HEK293 (cell line): ENCODE data around the gene CXCL1.

Source experiments
- CTCF ChIA-PET: fragments of 350-600 bp; formaldehyde crosslinking; extraction: SDS; loops from one replicate; lab custom pipeline; 2021; ENCODE audit warnings: antibody characterized with exemption; lab: Yijun Ruan, JAX
- POLR2A ChIA-PET: fragments of 300-600 bp; formaldehyde crosslinking; extraction: SDS; loops from one replicate; lab custom pipeline; 2020; ENCODE audit warnings: antibody characterized with exemption, inconsistent platforms; lab: Yijun Ruan, JAX
- H3K27ac ChIP-seq: fragments of 200-500 bp; sonication (Bioruptor generic); 2 replicates; pipeline ENCODE4 v1.5.1; 2014; ENCODE audit warnings: low read depth, low read length, control low read depth, inconsistent platforms; ENCODE audit errors: extremely low read depth
- H3K36me3 ChIP-seq, 2 experiments: fragments of 200-500 bp in 1 of 2; sonication (Bioruptor generic) in 1 of 2; 1 replicate in 1 of 2; 2 replicates in 1 of 2; pipeline ENCODE4 v1.5.1; 2014 to 2017; ENCODE audit warnings: inconsistent platforms in 2 of 2, low read length in 2 of 2; ENCODE audit not compliant: control insufficient read depth in 2 of 2, insufficient read depth in 1 of 2
- H3K4me1 ChIP-seq: fragments of 200-500 bp; sonication (Bioruptor generic); 2 replicates; pipeline ENCODE4 v1.5.1; 2014; ENCODE audit warnings: mild to moderate bottlenecking, low read length, inconsistent platforms; ENCODE audit not compliant: control insufficient read depth, insufficient read depth
- H3K4me3 ChIP-seq: 2 replicates; pipeline ENCODE4 v1.5.1; 2011; ENCODE audit warnings: low read depth, mild to moderate bottlenecking, control low read depth, low read length, moderate library complexity
- H3K9me3 ChIP-seq: fragments of 200-500 bp; sonication (Bioruptor generic); 2 replicates; pipeline ENCODE4 v1.5.1; 2014; ENCODE audit warnings: low read depth, low read length, inconsistent platforms; ENCODE audit not compliant: control insufficient read depth, insufficient read depth
- GFI1B ChIP-seq: fragments of 450-650 bp; formaldehyde crosslinking; IDR thresholded peaks from 2 replicates; pipeline ENCODE4 v1.5.1; 2016; ENCODE audit warnings: missing biosample characterization, missing genetic modification characterization
- GLIS1 ChIP-seq: fragments of 450-650 bp; formaldehyde crosslinking; IDR thresholded peaks from 2 replicates; pipeline ENCODE4 v1.5.1; 2016; ENCODE audit warnings: missing biosample characterization, missing genetic modification characterization
- KLF1 ChIP-seq: fragments of 450-650 bp; formaldehyde crosslinking; IDR thresholded peaks from 2 replicates; pipeline ENCODE4 v1.5.1; 2016; ENCODE audit warnings: missing biosample characterization, missing genetic modification characterization
- KLF7 ChIP-seq: fragments of 450-650 bp; formaldehyde crosslinking; IDR thresholded peaks from 2 replicates; pipeline ENCODE4 v1.5.1; 2016; ENCODE audit warnings: missing biosample characterization, missing genetic modification characterization, borderline replicate concordance
- KLF8 ChIP-seq: fragments of 450-650 bp; formaldehyde crosslinking; IDR thresholded peaks from 2 replicates; pipeline ENCODE4 v1.5.1; 2016; ENCODE audit warnings: missing biosample characterization, missing genetic modification characterization
- MEIS1 ChIP-seq: sonication (generic); formaldehyde crosslinking; IDR thresholded peaks from 2 replicates; pipeline ENCODE4 v1.8.1; 2022; ENCODE audit warnings: missing genetic modification reagents, mild to moderate bottlenecking, borderline replicate concordance
- PATZ1 ChIP-seq: fragments of 450-650 bp; formaldehyde crosslinking; IDR thresholded peaks from 2 replicates; pipeline ENCODE4 v1.5.1; 2016; ENCODE audit warnings: missing biosample characterization, missing genetic modification characterization
- SP7 ChIP-seq: fragments of 450-650 bp; formaldehyde crosslinking; IDR thresholded peaks from 2 replicates; pipeline ENCODE4 v1.5.1; 2016; ENCODE audit warnings: missing biosample characterization, missing genetic modification characterization
- ZBTB11 ChIP-seq: fragments of 450-650 bp; formaldehyde crosslinking; conservative IDR thresholded peaks from 2 replicates; pipeline ENCODE4 v1.5.1; 2016; ENCODE audit warnings: low read depth, missing biosample characterization, missing genetic modification characterization
- ZFP69B ChIP-seq: fragments of 450-650 bp; formaldehyde crosslinking; IDR thresholded peaks from 2 replicates; pipeline ENCODE4 v1.5.1; 2016; ENCODE audit warnings: missing biosample characterization, missing genetic modification characterization
- ZNF146 ChIP-seq: fragments of 450-650 bp; formaldehyde crosslinking; IDR thresholded peaks from 2 replicates; pipeline ENCODE4 v1.5.1; 2016; ENCODE audit warnings: missing biosample characterization, missing genetic modification characterization
- ZNF155 ChIP-seq: fragments of 450-650 bp; formaldehyde crosslinking; IDR thresholded peaks from 2 replicates; pipeline ENCODE4 v1.5.1; 2016; ENCODE audit warnings: missing biosample characterization, missing genetic modification characterization
- ZNF280D ChIP-seq: fragments of 450-650 bp; formaldehyde crosslinking; IDR thresholded peaks from 2 replicates; pipeline ENCODE4 v1.5.1; 2016; ENCODE audit warnings: missing biosample characterization, missing genetic modification characterization
- ZNF311 ChIP-seq: fragments of 450-650 bp; formaldehyde crosslinking; IDR thresholded peaks from 2 replicates; pipeline ENCODE4 v1.5.1; 2017; ENCODE audit warnings: missing biosample characterization, missing genetic modification characterization, borderline replicate concordance
- ZNF394 ChIP-seq: fragments of 450-650 bp; formaldehyde crosslinking; IDR thresholded peaks from 2 replicates; pipeline ENCODE4 v1.5.1; 2016; ENCODE audit warnings: missing biosample characterization, missing genetic modification characterization, mild to moderate bottlenecking, moderate library complexity, borderline replicate concordance
- ZNF404 ChIP-seq: fragments of 450-650 bp; formaldehyde crosslinking; IDR thresholded peaks from 2 replicates; pipeline ENCODE4 v1.5.1; 2017; ENCODE audit warnings: missing biosample characterization, missing genetic modification characterization
- ZNF560 ChIP-seq: fragments of 450-650 bp; formaldehyde crosslinking; IDR thresholded peaks from 2 replicates; pipeline ENCODE4 v1.5.1; 2017; ENCODE audit warnings: missing biosample characterization, missing genetic modification characterization, borderline replicate concordance
- ZNF596 ChIP-seq: fragments of 450-650 bp; IDR thresholded peaks from 2 replicates; pipeline ENCODE4 v1.5.0; 2018; ENCODE audit warnings: missing biosample characterization, mild to moderate bottlenecking, missing genetic modification characterization, moderate library complexity
- ZNF621 ChIP-seq: fragments of 450-650 bp; formaldehyde crosslinking; IDR thresholded peaks from 2 replicates; pipeline ENCODE4 v1.5.1; 2017; ENCODE audit warnings: missing biosample characterization, missing genetic modification characterization
- ZNF654 ChIP-seq: fragments of 450-650 bp; formaldehyde crosslinking; IDR thresholded peaks from 2 replicates; pipeline ENCODE4 v1.5.1; 2016; ENCODE audit warnings: low read depth, missing biosample characterization, missing genetic modification characterization
- ZNF660 ChIP-seq: fragments of 450-650 bp; IDR thresholded peaks from 2 replicates; pipeline ENCODE4 v1.5.1; 2018; ENCODE audit warnings: missing biosample characterization, mild to moderate bottlenecking, missing genetic modification characterization
- TF ChIP-seq, protein P1 (sequence below): fragments of 450-650 bp; formaldehyde crosslinking; IDR thresholded peaks from 2 replicates; pipeline ENCODE4 v1.5.1; 2017; ENCODE audit warnings: missing biosample characterization, missing genetic modification characterization

CXCL1 gene

DNA sequence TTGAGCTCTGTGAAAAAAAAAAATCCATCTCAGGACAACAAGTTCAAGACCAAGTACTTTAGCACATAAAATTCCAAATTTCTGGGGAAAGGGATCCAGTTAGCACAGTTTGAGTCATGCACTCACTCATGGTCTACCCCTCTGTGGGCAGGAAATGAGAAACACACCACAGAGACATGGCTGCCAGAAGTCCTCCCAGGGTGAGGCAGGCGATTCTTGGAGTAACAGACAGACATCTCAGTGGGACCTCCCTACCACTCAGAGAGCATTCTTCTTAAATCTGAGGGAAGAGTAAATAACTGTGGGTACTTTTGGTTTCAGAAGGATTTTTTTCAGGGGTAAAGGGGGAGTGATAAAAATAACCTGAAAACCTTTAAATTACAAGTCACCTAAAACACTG, 14.1 kb downstream of the CXCL1 start:
- ChIA-PET POLR2A (no interaction called here), CTCF (interaction anchor here (1.2 kb wide), 1 partner anchor 19 kb away, joined by 3 read pairs; no protein-coding TSS in a partner anchor)
- TF ChIP-seq ZNF596 (tag by site-specific recombination) (no peak), ZNF654 (tag by site-specific recombination) (no peak), ZNF280D (tag by site-specific recombination) (no peak), ZNF560 (tag by site-specific recombination) (no peak), ZNF155 (tag by site-specific recombination) (no peak), MEIS1 (CRISPR knock-in tag) (no peak), ZNF660 (tag by site-specific recombination) (no peak), PATZ1 (tag by site-specific recombination) (no peak), ZNF404 (no peak), ZNF394 (tag by site-specific recombination) (no peak), ZBTB11 (no peak), ZNF146 (tag by site-specific recombination) (no peak)
- Histone ChIP-seq H3K4me1 (no peaks in the 10 kb centered on the region), H3K4me3 (no peak overlapping the region), H3K27ac (no peak overlapping the region), H3K9me3 (no peaks in the 10 kb centered on the region), H3K36me3 (no peaks in the 10 kb centered on the region)

- TF ChIP-seq KLF7 (tag by site-specific recombination) (no peak), KLF1 (peak; percentile 91), ZFP69B (tag by site-specific recombination) (no peak), GLIS1 (tag by site-specific recombination) (peak; percentile 35; the same call in 1 of the 2 replicates), GFI1B (no peak), PATZ1 (tag by site-specific recombination) (no peak), ZNF621 (no peak), SP7 (0 out of 2 replicates have a peak, but pooled peaks have one; percentile 22), ZNF311 (tag by site-specific recombination) (no peak), KLF8 (no peak)
- TF ChIP-seq, protein P1, sequence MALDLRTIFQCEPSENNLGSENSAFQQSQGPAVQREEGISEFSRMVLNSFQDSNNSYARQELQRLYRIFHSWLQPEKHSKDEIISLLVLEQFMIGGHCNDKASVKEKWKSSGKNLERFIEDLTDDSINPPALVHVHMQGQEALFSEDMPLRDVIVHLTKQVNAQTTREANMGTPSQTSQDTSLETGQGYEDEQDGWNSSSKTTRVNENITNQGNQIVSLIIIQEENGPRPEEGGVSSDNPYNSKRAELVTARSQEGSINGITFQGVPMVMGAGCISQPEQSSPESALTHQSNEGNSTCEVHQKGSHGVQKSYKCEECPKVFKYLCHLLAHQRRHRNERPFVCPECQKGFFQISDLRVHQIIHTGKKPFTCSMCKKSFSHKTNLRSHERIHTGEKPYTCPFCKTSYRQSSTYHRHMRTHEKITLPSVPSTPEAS (tag by site-specific recombination) = no peak
- Histone ChIP-seq H3K9me3 (no peaks in the 10 kb centered on the region), H3K36me3 (no peaks in the 10 kb centered on the region), H3K4me3 (no peak overlapping the region), H3K4me1 (no peaks in the 10 kb centered on the region), H3K27ac (no peak overlapping the region)
- ChIA-PET CTCF (interaction anchor here (0.8 to 1.7 kb wide), 2 partner anchors 17 to 80 kb away, joined by 3 to 4 read pairs; partner anchors contain the start of gene CXCL1), POLR2A (no interaction called here)
Measured at GRCh38 chr4:73885574-73886267, 16.5 kb downstream of the CXCL1 start.
